Subcutaneous abdominal adipose tissue (tissue), 5 donors: ENCODE data around the gene WSCD1.

ENCODE experiments used
- H3K27ac ChIP-seq: one replicate; pipeline ENCODE4 v1.7.0; 2013; ENCODE audit warnings: low read depth, mild to moderate bottlenecking, inconsistent platforms, low read length, moderate library complexity
- H3K27me3 ChIP-seq, 5 donors: one replicate each; pipeline ENCODE4 v1.7.0; 2013; ENCODE audit warnings: low read length in 5 of 5, inconsistent platforms in 1 of 5; ENCODE audit not compliant: control insufficient read depth in 5 of 5, insufficient read depth in 4 of 5
- H3K36me3 ChIP-seq, 5 donors: one replicate each; pipeline ENCODE4 v1.7.0; 2013; ENCODE audit warnings: low read length in 5 of 5; ENCODE audit not compliant: control insufficient read depth in 5 of 5, insufficient read depth in 5 of 5
- H3K4me1 ChIP-seq, 5 donors: one replicate each; pipeline ENCODE4 v1.7.0; 2013; ENCODE audit warnings: low read length in 5 of 5, mild to moderate bottlenecking in 3 of 5, moderate library complexity in 1 of 5; ENCODE audit not compliant: control insufficient read depth in 5 of 5, insufficient read depth in 5 of 5
- H3K4me3 ChIP-seq, 5 donors: one replicate each; pipeline ENCODE4 v1.7.0; 2013; ENCODE audit warnings: low read length in 5 of 5, low read depth in 1 of 5
- H3K9ac ChIP-seq, 5 donors: one replicate each; pipeline ENCODE4 v1.7.0; 2013; ENCODE audit warnings: low read length in 5 of 5, mild to moderate bottlenecking in 4 of 5, moderate library complexity in 3 of 5
- H3K9me3 ChIP-seq, 5 donors: one replicate each; pipeline ENCODE4 v1.7.0; 2013; ENCODE audit warnings: low read length in 5 of 5; ENCODE audit not compliant: control insufficient read depth in 5 of 5
- donor health status: healthy.
- donor health status: healthy.
- donor health status: healthy.
- donor health status: healthy.
- donor health status: healthy.

WSCD1 gene

DNA sequence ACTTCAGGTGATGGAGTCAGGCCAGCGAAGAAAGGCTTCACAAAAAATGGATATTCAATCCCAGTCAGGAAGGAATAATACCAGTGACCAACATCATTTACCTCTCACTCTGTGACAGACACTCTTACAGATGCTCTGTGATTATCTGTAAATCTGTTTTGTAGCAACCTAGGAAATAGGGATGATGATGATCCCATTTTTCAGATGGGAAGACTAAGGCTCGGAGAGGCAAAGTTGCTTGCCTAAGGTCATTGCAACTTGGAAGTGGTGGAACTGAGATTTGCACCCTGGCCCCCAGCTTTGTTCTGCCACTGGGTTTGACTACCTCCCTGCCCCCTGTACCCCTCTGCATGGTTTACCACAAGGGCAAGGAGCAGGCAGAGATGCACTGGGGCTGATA lies 14.1 kb upstream of the WSCD1 start:
- Histone ChIP-seq H3K27ac (no peak overlapping the region), H3K4me1 (no peaks in the 10 kb centered on the region), H3K27me3 (peaks cover 5 to 28% (median 21%) of the 10 kb centered on the region in 5 donors), H3K9me3 (no peaks in the 10 kb centered on the region), H3K36me3 (no peaks in the 10 kb centered on the region), H3K4me3 (no peak overlapping the region), H3K9ac (no peak overlapping the region)

DNA sequence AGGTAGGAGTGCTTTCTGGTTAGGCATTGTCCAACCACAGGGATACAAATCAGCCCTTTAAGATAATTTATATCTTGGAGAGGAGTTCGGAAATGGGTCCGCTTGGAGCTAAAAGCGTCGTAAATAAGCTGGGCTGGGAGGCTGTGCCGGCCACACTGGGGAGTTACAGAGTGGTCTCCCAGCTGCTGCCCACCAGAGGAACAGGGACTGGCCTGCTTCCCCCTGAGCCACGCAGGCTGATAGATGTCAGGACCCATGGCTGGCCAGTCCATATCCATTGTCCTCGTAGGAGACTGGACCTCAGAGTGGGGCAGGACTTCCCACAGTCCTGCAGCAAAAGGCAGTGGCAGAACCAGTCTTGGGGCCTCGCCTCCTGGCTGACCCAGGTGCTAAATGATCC lies 12.6 kb upstream of the WSCD1 start:
- Histone ChIP-seq H3K4me3 (no peak overlapping the region), H3K9me3 (no peaks in the 10 kb centered on the region), H3K9ac (no peak overlapping the region), H3K27me3 (peaks cover 9 to 29% (median 23%) of the 10 kb centered on the region in 5 donors), H3K27ac (no peak overlapping the region), H3K4me1 (no peaks in the 10 kb centered on the region), H3K36me3 (no peaks in the 10 kb centered on the region)

DNA sequence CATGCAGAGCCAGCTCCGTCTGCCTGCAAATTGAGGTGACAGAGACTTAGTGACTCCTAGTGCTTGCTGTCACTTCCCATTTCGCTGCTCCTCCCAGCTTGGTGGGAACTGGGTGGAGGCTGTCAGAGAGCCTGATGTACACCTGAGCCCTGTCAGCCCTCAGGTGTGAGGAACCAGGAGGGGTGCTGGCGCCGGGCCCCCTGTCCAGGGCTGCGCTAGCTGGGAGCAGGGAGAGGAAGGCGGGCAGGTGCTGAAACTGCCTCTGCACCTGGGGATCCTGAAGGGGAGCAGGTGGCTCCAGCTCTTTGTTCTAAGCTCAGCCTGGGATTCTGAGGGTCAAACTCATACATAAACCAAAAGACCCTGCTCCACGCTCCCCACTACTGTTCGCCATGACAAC lies 10.8 kb upstream of the WSCD1 start:
- H3K27me3 ChIP-seq, result peaks cover 9 to 41% (median 27%) of the 10 kb centered on the region in 5 donors
- no peaks in the 10 kb centered on the region for H3K4me1 ChIP-seq
- no peaks in the 10 kb centered on the region for H3K36me3 ChIP-seq
- H3K9me3 ChIP-seq, result no peaks in the 10 kb centered on the region
- H3K27ac ChIP-seq, result no peak overlapping the region
- no peak overlapping the region for H3K4me3 ChIP-seq
- H3K9ac ChIP-seq, result no peak overlapping the region

DNA sequence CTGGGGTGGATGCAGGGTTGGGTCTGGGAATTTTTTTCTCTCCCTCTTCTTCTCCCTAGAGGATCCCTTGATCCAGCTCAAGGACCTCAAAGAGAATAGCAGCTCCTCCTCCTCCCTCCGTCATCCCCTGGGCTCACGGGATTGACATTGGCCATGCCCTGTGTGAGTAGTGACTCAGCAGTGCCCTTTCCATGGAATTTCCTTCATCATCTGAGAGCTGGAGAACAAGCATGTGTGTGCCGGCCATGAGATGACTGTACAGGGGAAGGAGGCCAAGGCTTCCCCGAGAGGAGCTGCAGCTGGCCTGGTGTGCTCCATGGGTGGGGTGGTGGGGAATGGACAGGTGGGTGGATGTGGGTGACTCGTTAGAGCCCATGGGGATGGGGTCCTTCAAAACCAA lies 8.9 kb upstream of the WSCD1 start:
- Histone ChIP-seq H3K27me3 (peaks cover 9 to 47% (median 28%) of the 10 kb centered on the region in 5 donors), H3K9ac (no peak overlapping the region), H3K4me3 (no peak overlapping the region), H3K36me3 (no peaks in the 10 kb centered on the region), H3K27ac (no peak overlapping the region), H3K9me3 (no peaks in the 10 kb centered on the region), H3K4me1 (no peaks in the 10 kb centered on the region)

DNA sequence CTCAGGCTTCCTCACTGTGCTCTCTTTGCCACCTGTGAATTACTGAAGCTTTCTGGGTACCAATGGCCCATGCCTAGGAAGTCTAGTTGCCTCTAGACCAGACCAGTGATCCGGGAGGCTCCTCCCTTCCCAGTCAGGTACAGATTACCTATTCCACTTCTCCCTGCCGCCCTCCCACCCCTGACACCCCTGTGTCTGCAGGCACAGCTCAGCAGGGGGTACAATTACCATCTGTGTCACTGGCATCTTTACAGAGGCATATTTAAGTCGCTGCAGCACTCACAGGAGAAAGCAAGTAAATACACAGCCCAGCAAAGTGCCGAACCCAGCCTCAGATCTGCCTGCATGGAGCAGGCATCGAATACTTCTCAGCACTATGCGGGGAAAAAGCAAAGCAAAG lies 5.3 kb upstream of the WSCD1 start:
- Histone ChIP-seq H3K9ac (no peak overlapping the region), H3K27ac (no peak overlapping the region), H3K4me3 (no peak overlapping the region), H3K36me3 (no peaks in the 10 kb centered on the region), H3K4me1 (peaks cover 2 to 10% (median 6%) of the 10 kb centered on the region in 5 donors), H3K27me3 (peaks cover 8 to 38% (median 36%) of the 10 kb centered on the region in 5 donors), H3K9me3 (no peaks in the 10 kb centered on the region)

DNA sequence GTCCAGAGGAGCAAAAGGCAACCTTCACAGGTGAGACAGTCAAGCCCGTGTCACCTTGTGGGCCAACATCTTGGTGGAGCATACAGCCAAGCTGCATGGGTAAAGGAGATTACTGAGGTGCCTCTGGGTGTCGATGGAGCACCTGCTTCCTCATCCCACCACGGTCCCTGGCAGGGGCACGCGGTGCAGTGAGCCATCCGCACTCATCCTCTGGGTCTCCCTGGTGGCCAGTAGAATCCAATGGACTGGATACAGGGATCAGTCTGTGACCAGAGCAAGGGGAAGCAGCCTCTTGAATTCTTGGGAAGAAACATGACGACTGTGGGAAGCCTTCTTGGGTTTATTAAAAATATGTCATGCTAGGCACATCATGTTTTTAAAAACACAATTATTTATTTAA lies 4.8 kb upstream of the WSCD1 start:
- Histone ChIP-seq H3K9ac (no peak overlapping the region), H3K9me3 (no peaks in the 10 kb centered on the region), H3K27me3 (peaks cover 8 to 38% (median 33%) of the 10 kb centered on the region in 5 donors), H3K36me3 (no peaks in the 10 kb centered on the region), H3K4me1 (peaks cover 2 to 11% (median 7%) of the 10 kb centered on the region in 5 donors), H3K4me3 (no peak overlapping the region), H3K27ac (no peak overlapping the region)

DNA sequence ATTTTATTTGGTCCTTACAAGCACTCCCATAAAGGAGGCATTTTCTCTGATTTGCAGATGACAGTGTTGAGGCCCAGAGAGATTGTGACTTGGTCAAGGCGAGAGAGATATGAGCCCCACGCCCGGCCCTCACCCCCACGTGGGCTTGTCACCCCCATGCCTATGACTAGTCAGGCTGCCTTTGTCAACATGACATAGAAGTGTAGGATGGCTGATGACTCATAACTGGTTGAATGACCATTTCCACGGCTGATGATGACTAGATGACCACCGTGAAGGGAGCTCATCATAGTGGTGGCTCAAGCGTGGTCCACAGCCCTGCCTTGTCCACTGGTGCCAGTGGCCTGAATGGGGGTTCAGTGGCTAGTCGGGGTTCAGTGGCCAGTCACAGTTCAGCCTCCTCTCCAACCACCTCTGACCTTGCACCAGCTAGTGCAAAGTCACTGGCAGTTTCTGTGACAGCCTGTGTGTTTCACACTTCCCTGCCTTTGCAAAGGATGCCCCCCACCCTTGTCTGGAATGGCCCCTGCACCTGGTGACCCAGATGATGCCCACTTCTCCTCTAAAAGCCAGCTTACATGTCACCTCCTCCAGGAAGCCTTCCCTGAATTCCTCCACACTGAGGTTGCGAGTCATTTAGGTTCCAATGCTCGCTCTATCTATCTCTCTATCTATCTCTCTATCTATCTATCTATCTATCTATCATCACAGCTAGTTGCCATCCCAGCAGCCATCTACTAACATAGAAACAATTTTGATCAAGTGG lies 3.8 kb upstream of the WSCD1 start:
- Histone ChIP-seq H3K27ac (no peak overlapping the region), H3K27me3 (peaks cover 6 to 40% (median 34%) of the 10 kb centered on the region in 5 donors), H3K9me3 (no peaks in the 10 kb centered on the region), H3K9ac (no peak overlapping the region), H3K36me3 (no peaks in the 10 kb centered on the region), H3K4me1 (peaks cover 5 to 17% (median 13%) of the 10 kb centered on the region in 5 donors), H3K4me3 (no peak overlapping the region)

DNA sequence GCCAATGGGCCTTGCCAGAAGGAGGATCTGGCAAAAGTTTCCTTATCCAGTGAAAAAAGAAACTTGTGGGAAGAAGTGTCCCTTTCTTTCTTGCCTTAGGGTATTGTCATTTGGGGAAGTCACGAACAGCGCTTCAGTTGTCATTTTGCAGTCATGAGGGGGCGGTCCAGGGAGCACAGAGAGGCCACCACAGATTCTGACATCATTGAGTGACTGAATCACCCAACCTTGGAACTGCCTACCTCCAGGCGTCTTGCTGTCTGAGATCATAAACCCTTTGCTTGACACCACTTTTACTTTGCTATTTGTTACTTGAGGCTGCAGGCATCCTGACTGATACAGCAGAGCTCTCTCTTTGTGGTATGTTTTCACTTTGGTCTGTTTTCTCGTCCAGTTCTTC lies 3.1 kb upstream of the WSCD1 start:
- Histone ChIP-seq H3K27me3 (peaks cover 5 to 42% (median 36%) of the 10 kb centered on the region in 5 donors), H3K9me3 (no peaks in the 10 kb centered on the region), H3K4me1 (peaks cover 5 to 20% (median 15%) of the 10 kb centered on the region in 5 donors), H3K4me3 (no peak overlapping the region), H3K36me3 (no peaks in the 10 kb centered on the region), H3K9ac (no peak overlapping the region), H3K27ac (no peak overlapping the region)

DNA sequence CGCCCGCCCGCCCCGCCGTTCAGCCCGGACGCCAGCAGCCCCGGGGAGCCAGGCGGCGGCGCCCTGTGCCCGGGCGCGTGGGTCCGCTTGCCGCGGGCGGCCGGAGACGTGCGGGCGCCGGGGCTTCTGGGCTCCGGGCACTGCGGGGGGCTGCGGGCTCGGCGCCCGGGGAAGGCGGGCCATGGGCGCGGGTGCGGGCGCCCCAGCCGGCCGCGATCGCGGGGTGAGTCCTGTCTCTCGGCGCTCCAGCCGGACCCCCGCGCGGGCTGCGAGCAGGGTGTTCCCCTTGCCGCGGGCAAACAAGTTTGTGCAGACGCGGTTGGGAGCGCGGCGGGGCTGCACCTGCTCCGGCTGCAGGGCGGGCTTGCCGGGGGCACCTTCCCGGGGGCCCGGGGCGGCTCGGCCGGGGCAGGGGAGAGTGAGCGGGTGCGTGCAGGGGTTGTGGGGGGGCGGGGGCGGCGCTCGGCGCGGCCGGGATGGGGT lies 292 bp downstream of the WSCD1 start:
- Histone ChIP-seq H3K27ac (no peak overlapping the region), H3K9ac (no peak overlapping the region), H3K4me1 (peaks cover 5 to 20% (median 15%) of the 10 kb centered on the region in 5 donors), H3K4me3 (peak overlapping the region in 4 of 5 donors; percentile 59 to 75 (median 68)), H3K9me3 (no peaks in the 10 kb centered on the region), H3K36me3 (no peaks in the 10 kb centered on the region), H3K27me3 (peaks cover 9 to 44% (median 28%) of the 10 kb centered on the region in 5 donors)

DNA sequence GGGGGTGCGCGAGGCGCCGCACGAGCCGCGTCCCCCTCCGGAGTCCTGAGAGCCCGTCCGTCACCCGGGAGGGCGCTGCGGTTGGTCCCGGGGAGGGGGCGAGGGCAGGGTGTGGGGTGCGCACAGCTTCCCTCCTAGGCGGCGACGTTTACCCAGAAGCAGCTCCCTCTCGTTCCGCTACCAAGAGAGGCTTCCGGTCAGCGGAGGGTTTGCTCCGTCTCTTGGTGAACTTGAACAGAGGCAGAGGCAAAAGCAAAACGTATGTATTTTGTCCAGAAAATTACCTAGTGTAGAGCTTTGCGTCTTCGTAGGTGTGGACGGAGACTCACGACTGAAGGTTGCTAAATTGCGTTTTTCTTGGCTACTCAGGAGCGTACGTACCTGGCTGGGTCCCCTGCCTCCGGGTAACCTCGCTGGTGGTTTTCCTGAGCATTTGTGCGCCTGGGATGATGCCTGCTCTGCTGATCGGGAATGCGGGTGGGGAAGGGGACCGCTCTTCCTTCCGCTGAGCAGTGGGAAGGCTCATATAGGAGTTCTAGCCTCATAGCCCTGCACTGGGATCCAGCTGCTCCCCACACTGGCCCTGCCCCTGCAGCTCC lies 833 bp downstream of the WSCD1 start:
- peak overlapping the region in 2 of 5 donors; percentile 0 to 43 for H3K9ac ChIP-seq
- no peaks in the 10 kb centered on the region for H3K36me3 ChIP-seq
- no peak overlapping the region for H3K27ac ChIP-seq
- no peaks in the 10 kb centered on the region for H3K9me3 ChIP-seq
- peaks cover 9 to 44% (median 28%) of the 10 kb centered on the region in 5 donors for H3K27me3 ChIP-seq
- peaks cover 5 to 20% (median 15%) of the 10 kb centered on the region in 5 donors for H3K4me1 ChIP-seq
- H3K4me3 ChIP-seq, result peak overlapping the region; percentile 59 to 75 (median 71)
